ENCODE measurements around the gene CTRB1.
"Not testable (repeated sequence)": the region's sequence is repeated elsewhere in the genome, so short reads cannot be mapped to it uniquely, and the experiment has no call there.

CTRB1 gene

GRCh38 chr16:75271441-75272096, 52.8 kb downstream of the CTRB1 start:
- no peak for DNase-seq (ENCODE audit: low spot score)

GRCh38 chr16:75272097-75272551, 53.3 kb downstream of the CTRB1 start:
- DNase-seq (ENCODE audit: low spot score), result no peak

GRCh38 chr16:75272629-75273028, 53.8 kb downstream of the CTRB1 start:
- not testable (repeated sequence) for DNase-seq (ENCODE audit: low spot score)

GRCh38 chr16:75273054-75273925, 54.5 kb downstream of the CTRB1 start:
- no peak for DNase-seq (ENCODE audit: low spot score)

Data from CD4-positive, alpha-beta T cell treated with Interleukin-15 for 4 hours (primary cell).